H9 (cell line): Measurements from ENCODE around the gene GPLD1. TPM values are rescaled to one million over a fixed set of nuclear protein-coding genes. Genes with fewer than 3 reads are reported as not detected.

ENCODE experiments used
- DNase-seq: peaks from one replicate; pipeline ENCODE4 v3.0.0-alpha.2; 2017
- H2AFZ ChIP-seq: one replicate; pipeline ENCODE4 v1.6.1; 2013; ENCODE audit warnings: mild to moderate bottlenecking, low read length, control low read depth, moderate library complexity
- H2AK5ac ChIP-seq: 2 replicates; pipeline ENCODE4 v1.6.1; 2013; ENCODE audit warnings: low read length, control low read depth, mixed read lengths; ENCODE audit not compliant: insufficient read length
- H2BK120ac ChIP-seq: one replicate; pipeline ENCODE4 v1.6.1; 2013; ENCODE audit warnings: low read depth, mild to moderate bottlenecking, low read length, control low read depth, inconsistent platforms; ENCODE audit not compliant: poor library complexity, severe bottlenecking
- H2BK12ac ChIP-seq: 2 replicates; pipeline ENCODE4 v1.6.1; 2013; ENCODE audit warnings: low read length, control low read depth, mixed read lengths, low read depth; ENCODE audit not compliant: insufficient read length
- H2BK15ac ChIP-seq: 2 replicates; pipeline ENCODE4 v1.6.1; 2013; ENCODE audit warnings: low read depth, low read length, control low read depth
- H2BK20ac ChIP-seq: one replicate; pipeline ENCODE4 v1.6.1; 2013; ENCODE audit warnings: low read depth, mild to moderate bottlenecking, low read length, control low read depth, inconsistent platforms; ENCODE audit not compliant: poor library complexity, severe bottlenecking
- H2BK5ac ChIP-seq: 2 replicates; pipeline ENCODE4 v1.6.1; 2013; ENCODE audit warnings: low read length, control low read depth, mixed read lengths; ENCODE audit not compliant: insufficient read length
- H3K14ac ChIP-seq: 2 replicates; pipeline ENCODE4 v1.6.1; 2013; ENCODE audit warnings: low read length, control low read depth; ENCODE audit not compliant: insufficient read depth
- H3K18ac ChIP-seq: 2 replicates; pipeline ENCODE4 v1.6.1; 2013; ENCODE audit warnings: low read depth, mild to moderate bottlenecking, mixed read lengths, low read length, control low read depth; ENCODE audit not compliant: insufficient read length
- H3K23ac ChIP-seq: 2 replicates; pipeline ENCODE4 v1.6.1; 2013; ENCODE audit warnings: low read length, control low read depth, mixed read lengths, low read depth; ENCODE audit not compliant: insufficient read length
- H3K23me2 ChIP-seq: 2 replicates; pipeline ENCODE4 v1.6.1; 2013; ENCODE audit warnings: low read depth, mild to moderate bottlenecking, mixed read lengths, low read length, control low read depth; ENCODE audit not compliant: insufficient read length, poor library complexity, severe bottlenecking
- H3K27ac ChIP-seq: 2 replicates; pipeline ENCODE4 v1.5.1; 2013; ENCODE audit warnings: low read length, control low read depth, mixed read lengths, low read depth; ENCODE audit not compliant: insufficient read length
- H3K27me3 ChIP-seq: 2 replicates; pipeline ENCODE4 v1.6.1; 2013; ENCODE audit warnings: low read length, control low read depth, inconsistent platforms; ENCODE audit not compliant: insufficient read depth
- H3K4ac ChIP-seq: 2 replicates; pipeline ENCODE4 v1.6.1; 2013; ENCODE audit warnings: low read depth, mild to moderate bottlenecking, control low read depth, inconsistent platforms, low read length, moderate library complexity
- H3K4me1 ChIP-seq: 2 replicates; pipeline ENCODE4 v1.6.1; 2013; ENCODE audit warnings: low read length, control low read depth, inconsistent platforms; ENCODE audit not compliant: insufficient read depth
- H3K4me2 ChIP-seq: 2 replicates; pipeline ENCODE4 v1.6.1; 2013; ENCODE audit warnings: low read length, control low read depth, mixed read lengths; ENCODE audit not compliant: insufficient read length, insufficient read depth
- H3K56ac ChIP-seq: 2 replicates; pipeline ENCODE4 v1.6.1; 2013; ENCODE audit warnings: low read depth, mild to moderate bottlenecking, mixed read lengths, low read length, control low read depth; ENCODE audit not compliant: insufficient read length
- H3K79me1 ChIP-seq: 2 replicates; pipeline ENCODE4 v1.6.1; 2013; ENCODE audit warnings: low read depth, mild to moderate bottlenecking, moderate library complexity, low read length, control low read depth, inconsistent platforms; ENCODE audit not compliant: insufficient read depth, poor library complexity, severe bottlenecking
- H3K79me2 ChIP-seq: 2 replicates; pipeline ENCODE4 v1.6.1; 2013; ENCODE audit warnings: low read length, control low read depth, inconsistent platforms; ENCODE audit not compliant: insufficient read depth
- H3K9ac ChIP-seq: 2 replicates; pipeline ENCODE4 v1.6.1; 2013; ENCODE audit warnings: low read length, control low read depth, mixed read lengths; ENCODE audit not compliant: insufficient read length; ENCODE audit errors: extremely low read depth
- H3K9me3 ChIP-seq: one replicate; pipeline ENCODE4 v1.6.1; 2013; ENCODE audit warnings: low read depth, low read length, inconsistent platforms; ENCODE audit not compliant: control insufficient read depth
- H3T11ph ChIP-seq: one replicate; pipeline ENCODE4 v1.6.1; 2013; ENCODE audit warnings: mild to moderate bottlenecking, low read length, control low read depth, inconsistent platforms
- H4K20me1 ChIP-seq: one replicate; pipeline ENCODE4 v1.6.1; 2013; ENCODE audit not compliant: control insufficient read depth, insufficient read length, insufficient read depth
- H4K5ac ChIP-seq: 2 replicates; pipeline ENCODE4 v1.6.1; 2013; ENCODE audit warnings: low read depth, mild to moderate bottlenecking, mixed read lengths, low read length, control low read depth; ENCODE audit not compliant: insufficient read length
- H4K8ac ChIP-seq: replicated peaks from 2 replicates; pipeline ENCODE4 v1.6.1; 2013; ENCODE audit warnings: low read length, control low read depth, mixed read lengths, low read depth; ENCODE audit not compliant: insufficient read length
- H4K91ac ChIP-seq: 2 replicates; pipeline ENCODE4 v1.6.1; 2013; ENCODE audit warnings: low read depth, mild to moderate bottlenecking, moderate library complexity, mixed read lengths, low read length, control low read depth; ENCODE audit not compliant: insufficient read length
- H3K27ac Mint-ChIP-seq, 3 experiments: 2 replicates in 2 of 3; 3 replicates in 1 of 3; pipeline ENCODE4 v1.8.0; 2020 to 2021; ENCODE audit warnings: mixed read lengths in 3 of 3, mild to moderate bottlenecking in 1 of 3, moderate library complexity in 1 of 3
- H3K27me3 Mint-ChIP-seq: 2 replicates; pipeline ENCODE4 v1.8.0; 2021; ENCODE audit warnings: low read depth, mild to moderate bottlenecking, moderate library complexity, mixed read lengths
- H3K36me3 Mint-ChIP-seq, 3 experiments: 2 replicates in 2 of 3; 3 replicates in 1 of 3; pipeline ENCODE4 v1.8.0; 2020 to 2021; ENCODE audit warnings: low read depth in 3 of 3, mixed read lengths in 3 of 3; ENCODE audit not compliant: insufficient read depth in 1 of 3
- H3K4me1 Mint-ChIP-seq, 2 experiments: 2 replicates each; pipeline ENCODE4 v1.8.0; 2020; ENCODE audit warnings: mixed read lengths in 2 of 2
- H3K4me3 Mint-ChIP-seq, 2 experiments: 2 replicates in 1 of 2; 3 replicates in 1 of 2; pipeline ENCODE4 v1.8.0; 2020 to 2021; ENCODE audit warnings: mild to moderate bottlenecking in 2 of 2, mixed read lengths in 2 of 2, moderate library complexity in 1 of 2
- H3K9me3 Mint-ChIP-seq, 2 experiments: 2 replicates in 1 of 2; 3 replicates in 1 of 2; pipeline ENCODE4 v1.8.0; 2020; ENCODE audit warnings: mild to moderate bottlenecking in 2 of 2, mixed read lengths in 2 of 2, moderate library complexity in 1 of 2
- WGBS: extraction: QIAGEN DNeasy Blood & Tissue Kit; methylation state at CpG from one replicate; pipeline ENCODE4 v1.1.7; 2013; ENCODE audit warnings: missing lambda C conversion rate, low lambda C conversion rate, mixed read lengths; ENCODE audit not compliant: insufficient read length; ENCODE audit errors: extremely low coverage; 5-methylcytosine and 5-hydroxymethylcytosine counted together
- total RNA-seq: library from RNA; stranded (reverse); gene quantifications from 2 replicates; pipeline ENCODE4 v1.2.1, GENCODE V29; 2021
- TF ChIP-seq, protein P1 (sequence below): fragments of 200-600 bp; sonication (generic); conservative IDR thresholded peaks from 3 replicates; pipeline ENCODE4 v1.8.0; 2021; ENCODE audit warnings: antibody characterized with exemption, mild to moderate bottlenecking

The GPLD1 gene
- total RNA-seq, 1 experiment from 2014 or later: 8.0 TPM

DNA sequence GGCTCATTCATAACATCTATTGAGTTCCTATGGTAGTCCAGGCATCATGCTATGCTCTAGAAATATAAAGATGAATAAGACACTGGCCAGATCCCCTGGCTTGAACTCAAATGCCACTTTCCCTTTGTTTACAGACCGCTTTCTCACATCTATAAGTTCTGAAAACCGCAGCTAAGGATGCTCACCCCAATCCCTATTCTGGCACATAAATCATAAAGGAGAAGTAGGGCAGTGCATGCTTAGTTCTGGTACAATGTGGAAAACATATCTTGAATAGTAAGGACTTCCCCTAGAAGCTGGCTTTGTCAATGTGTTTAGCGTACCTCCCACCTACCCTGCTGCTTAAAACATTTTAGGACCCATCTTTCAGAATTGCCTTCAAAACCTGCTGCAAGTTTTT is 60.2 kb downstream of the GPLD1 start:
- Histone ChIP-seq H2BK5ac (no peak overlapping the region), H3K56ac (no peak overlapping the region), H4K8ac (no peak overlapping the region), H2BK12ac (no peak overlapping the region), H2BK15ac (no peak overlapping the region), H4K20me1 (peaks cover 2% of the 10 kb centered on the region), H3T11ph (no peak overlapping the region), H4K91ac (no peak overlapping the region), H2BK20ac (no peak overlapping the region), H2BK120ac (no peak overlapping the region), H3K79me1 (no peaks in the 10 kb centered on the region), H3K9me3 (no peaks in the 10 kb centered on the region), H3K23me2 (no peaks in the 10 kb centered on the region), H4K5ac (no peak overlapping the region), H3K4me1 (no peaks in the 10 kb centered on the region), H3K4ac (no peak overlapping the region), H3K9ac (no peak overlapping the region), H2AK5ac (no peak overlapping the region), H3K23ac (no peak overlapping the region), H3K14ac (no peak overlapping the region), H3K79me2 (no peaks in the 10 kb centered on the region), H3K18ac (no peak overlapping the region), H3K27ac (no peak overlapping the region), H3K27me3 (no peaks in the 10 kb centered on the region), H3K4me2 (no peak overlapping the region), H2AFZ (no peak overlapping the region)
- no peak for DNase-seq
- Mint-ChIP-seq H3K27ac (no peak overlapping the region), H3K9me3 (peaks cover 0 to 3% of the 10 kb centered on the region in 2 experiments; a peak in 1 of 5 replicates), H3K4me1 (no peaks in the 10 kb centered on the region), H3K4me3 (no peak overlapping the region), H3K27me3 (no peaks in the 10 kb centered on the region), H3K36me3 (peaks cover 2 to 29% (median 22%) of the 10 kb centered on the region in 3 experiments; a peak in 6 of 7 replicates)
- TF ChIP-seq, protein P1, sequence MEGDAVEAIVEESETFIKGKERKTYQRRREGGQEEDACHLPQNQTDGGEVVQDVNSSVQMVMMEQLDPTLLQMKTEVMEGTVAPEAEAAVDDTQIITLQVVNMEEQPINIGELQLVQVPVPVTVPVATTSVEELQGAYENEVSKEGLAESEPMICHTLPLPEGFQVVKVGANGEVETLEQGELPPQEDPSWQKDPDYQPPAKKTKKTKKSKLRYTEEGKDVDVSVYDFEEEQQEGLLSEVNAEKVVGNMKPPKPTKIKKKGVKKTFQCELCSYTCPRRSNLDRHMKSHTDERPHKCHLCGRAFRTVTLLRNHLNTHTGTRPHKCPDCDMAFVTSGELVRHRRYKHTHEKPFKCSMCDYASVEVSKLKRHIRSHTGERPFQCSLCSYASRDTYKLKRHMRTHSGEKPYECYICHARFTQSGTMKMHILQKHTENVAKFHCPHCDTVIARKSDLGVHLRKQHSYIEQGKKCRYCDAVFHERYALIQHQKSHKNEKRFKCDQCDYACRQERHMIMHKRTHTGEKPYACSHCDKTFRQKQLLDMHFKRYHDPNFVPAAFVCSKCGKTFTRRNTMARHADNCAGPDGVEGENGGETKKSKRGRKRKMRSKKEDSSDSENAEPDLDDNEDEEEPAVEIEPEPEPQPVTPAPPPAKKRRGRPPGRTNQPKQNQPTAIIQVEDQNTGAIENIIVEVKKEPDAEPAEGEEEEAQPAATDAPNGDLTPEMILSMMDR: no peak
- no CpG with 5 or more reads among the region's 3 CpGs for WGBS
